HG03196 (cell line): ENCODE measurements around the gene PSME2.

Experiments
- ATAC-seq: cut with Tn5 transposase; IDR thresholded peaks from one replicate; pipeline ENCODE4 v1.9.1; 2021; ENCODE audit not compliant: unreplicated experiment

The PSME2 gene

DNA sequence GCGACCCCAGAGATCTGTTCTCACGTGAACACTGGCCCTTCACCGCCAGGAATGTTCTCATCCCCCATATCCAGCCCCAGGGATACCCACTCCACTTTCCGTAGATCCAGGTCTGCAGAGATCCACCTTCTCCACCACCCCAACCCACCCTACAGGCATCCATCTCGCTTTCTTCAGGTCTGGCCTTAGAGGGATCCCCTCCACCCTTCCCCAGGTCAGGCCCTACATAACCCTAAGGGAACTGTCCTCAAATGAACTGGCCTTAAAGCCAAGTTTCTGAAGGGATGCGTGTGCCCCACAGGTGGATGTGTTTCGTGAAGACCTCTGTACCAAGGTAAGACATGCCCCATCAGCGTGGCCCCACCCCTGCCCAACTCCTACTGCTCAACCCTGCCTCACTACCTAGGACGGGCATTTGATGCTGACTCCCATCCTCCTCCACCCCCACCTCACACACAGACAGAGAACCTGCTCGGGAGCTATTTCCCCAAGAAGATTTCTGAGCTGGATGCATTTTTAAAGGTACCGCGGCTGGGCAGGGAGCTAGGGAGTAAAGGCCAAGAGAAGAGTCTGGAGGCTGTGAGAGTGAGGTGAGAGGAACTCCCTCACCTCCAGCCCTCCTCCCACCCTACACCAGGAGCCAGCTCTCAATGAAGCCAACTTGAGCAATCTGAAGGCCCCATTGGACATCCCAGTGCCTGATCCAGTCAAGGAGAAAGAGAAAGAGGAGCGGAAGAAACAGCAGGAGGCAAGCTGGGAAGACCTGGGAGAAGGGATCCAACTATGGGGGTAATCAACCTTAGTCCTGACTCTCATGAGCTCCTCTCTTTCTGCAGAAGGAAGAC, 9.5 kb downstream of the PSME2 start:
- ATAC-seq: no peak

DNA sequence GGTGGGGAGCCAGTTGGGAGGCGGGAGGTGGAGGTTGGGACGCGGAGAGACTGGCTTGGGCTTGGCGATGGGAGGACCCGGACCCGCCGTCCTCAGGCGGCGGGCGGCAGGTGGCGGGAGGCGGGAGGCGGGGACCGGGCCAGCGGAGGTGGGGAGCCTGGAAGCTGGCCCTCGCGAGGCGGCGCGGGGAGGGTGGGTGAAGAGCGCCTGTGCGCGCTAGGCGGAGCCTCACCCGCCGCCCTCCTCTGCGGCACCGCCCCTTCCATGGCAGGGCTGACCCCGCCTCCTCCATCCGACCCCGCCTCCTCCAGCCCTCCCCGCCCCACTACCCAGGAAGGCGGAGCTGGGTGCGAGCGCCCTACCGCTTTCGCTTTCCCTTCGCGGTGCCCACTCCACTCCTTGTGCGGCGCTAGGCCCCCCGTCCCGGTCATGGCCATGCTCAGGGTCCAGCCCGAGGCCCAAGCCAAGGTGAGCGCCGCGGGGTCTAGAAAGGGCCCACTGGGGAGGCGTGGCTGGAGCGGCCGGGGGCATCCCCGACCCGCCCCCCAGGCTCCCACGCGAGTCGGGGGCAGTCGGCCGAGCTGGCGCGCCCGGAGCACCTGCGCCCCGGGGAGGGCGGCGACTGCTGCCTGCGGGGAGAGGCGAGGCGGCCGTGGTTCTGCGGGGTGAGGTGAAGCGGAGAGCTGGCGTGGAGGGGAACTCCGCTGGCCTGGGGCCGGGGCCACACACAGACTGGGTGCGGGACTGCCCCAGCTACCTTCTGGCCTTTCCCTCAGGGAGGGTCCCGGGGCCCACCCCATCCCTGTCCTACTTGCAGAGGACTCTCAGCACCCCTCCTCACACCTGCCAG, 10.4 kb downstream of the PSME2 start, which contains the start of gene PSME1:
Gene PSME1, plus strand, starts transcription at position 361 of the 850 bp plus-strand sequence. Its CDS starts 69 bp downstream, at position 430.
- ATAC-seq: peak; percentile 78

DNA sequence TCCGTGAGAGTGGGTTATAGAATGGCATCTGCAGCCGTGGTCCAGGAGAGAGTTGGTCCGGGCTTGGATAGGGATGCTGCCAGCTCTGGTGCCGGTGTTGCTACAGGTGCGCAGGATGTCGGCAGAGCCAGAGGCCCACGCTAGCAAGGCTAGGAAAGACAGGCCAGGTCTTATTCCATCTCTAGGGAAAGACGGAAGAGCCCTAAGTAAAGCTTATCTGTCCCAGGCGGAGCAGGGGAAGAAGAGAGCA, 10.9 kb downstream of the PSME2 start:
- peak; percentile 2 for ATAC-seq

DNA sequence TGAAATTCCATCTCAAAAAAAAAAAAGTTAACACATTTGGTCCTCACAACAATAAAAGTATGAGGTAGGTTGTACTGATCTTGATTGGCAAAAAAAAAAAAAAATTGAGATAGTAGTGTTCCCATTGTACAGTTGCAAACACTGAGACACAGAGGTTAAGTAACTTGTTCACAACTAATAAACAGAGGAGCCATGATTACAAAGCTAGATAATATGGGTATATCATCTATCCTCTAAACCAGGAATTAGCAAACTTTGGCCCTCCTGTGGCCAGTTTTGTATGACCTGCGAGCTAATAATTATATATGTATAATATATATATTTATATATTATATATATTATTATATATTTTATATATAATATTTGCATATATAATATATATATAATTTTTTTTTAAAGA, 12.7 kb downstream of the PSME2 start:
- ATAC-seq: no peak

GRCh38 chr14:24132976-24133375, 13.4 kb downstream of the PSME2 start:
- ATAC-seq: no peak

GRCh38 chr14:24132061-24132685, 14.2 kb downstream of the PSME2 start:
- ATAC-seq: no peak

- no peak for ATAC-seq
Observed at GRCh38 chr14:24131549-24131966, 14.9 kb downstream of the PSME2 start.

- no peak for ATAC-seq
Observed at GRCh38 chr14:24130717-24131548, 15.5 kb downstream of the PSME2 start.

GRCh38 chr14:24130380-24130716, 16.1 kb downstream of the PSME2 start, which contains the start of gene FITM1:
Gene FITM1 (plus strand): TSS chr14:24130659. CDS start chr14:24131564, 905 bp downstream.
- no peak for ATAC-seq

GRCh38 chr14:24129410-24129998, 16.9 kb downstream of the PSME2 start:
- ATAC-seq: no peak

DNA sequence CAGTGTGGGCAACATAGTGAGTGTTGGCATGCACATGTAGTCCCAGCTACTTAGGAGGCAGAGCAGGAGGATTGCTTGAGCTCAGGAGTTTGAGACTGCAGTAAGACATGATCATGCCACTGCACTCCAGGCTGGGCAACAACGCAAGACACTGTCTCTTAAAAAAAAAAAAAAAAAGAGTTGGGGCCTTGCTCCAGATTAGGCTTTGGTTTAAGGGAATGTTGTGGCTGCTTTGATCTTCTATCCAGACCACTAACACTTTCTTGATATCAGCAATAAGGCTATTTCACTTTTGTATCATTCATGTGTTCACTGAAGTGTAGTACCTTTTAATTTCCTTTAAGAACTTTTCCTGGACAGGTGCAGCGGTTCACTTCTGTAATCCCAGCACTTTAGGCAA, 18.7 kb downstream of the PSME2 start:
- no peak for ATAC-seq

- ATAC-seq: no peak
Observed at GRCh38 chr14:24126939-24127338, 19.5 kb downstream of the PSME2 start.

- peak; percentile 45 for ATAC-seq
Observed at GRCh38 chr14:24123424-24124417, 22.7 kb downstream of the PSME2 start.

DNA sequence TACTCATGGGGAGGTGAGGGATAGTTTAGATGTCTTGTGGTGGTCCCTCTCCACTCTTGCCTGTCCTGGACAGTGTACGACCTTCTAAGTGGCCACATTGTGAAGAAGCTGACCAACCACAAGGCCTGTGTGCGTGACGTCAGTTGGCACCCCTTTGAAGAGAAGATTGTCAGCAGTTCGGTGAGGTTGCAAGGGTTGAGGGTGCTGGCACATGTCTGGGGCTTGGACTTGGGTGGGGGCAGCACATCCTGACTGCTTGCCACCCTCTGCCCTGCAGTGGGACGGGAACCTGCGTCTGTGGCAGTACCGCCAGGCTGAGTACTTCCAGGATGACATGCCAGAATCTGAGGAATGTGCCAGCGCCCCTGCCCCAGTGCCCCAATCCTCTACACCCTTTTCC, 23.5 kb downstream of the PSME2 start:
- no peak for ATAC-seq

DNA sequence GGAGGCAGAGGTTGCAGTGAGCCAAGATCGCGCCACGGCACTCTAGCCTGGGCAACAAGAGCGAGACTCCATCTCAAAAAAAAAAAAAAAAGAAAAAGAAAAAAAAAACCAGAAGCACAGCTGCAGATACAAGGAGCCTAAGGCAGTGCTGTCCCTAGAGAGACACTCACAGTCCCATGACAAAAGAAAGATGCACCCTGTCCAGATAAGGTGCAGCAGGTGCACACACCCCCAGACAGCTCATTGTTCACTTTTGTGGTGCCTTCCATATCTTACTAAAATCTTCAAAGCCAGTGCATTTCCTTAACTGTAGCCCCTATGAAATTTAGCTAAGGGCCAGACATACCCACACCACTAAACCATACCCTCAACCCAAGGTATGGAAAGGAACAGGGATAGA, 24.0 kb downstream of the PSME2 start:
- ATAC-seq: no peak

GRCh38 chr14:24121210-24121609, 25.2 kb downstream of the PSME2 start:
- ATAC-seq: no peak

- no peak for ATAC-seq
Observed at GRCh38 chr14:24119691-24120090, 26.7 kb downstream of the PSME2 start.

DNA sequence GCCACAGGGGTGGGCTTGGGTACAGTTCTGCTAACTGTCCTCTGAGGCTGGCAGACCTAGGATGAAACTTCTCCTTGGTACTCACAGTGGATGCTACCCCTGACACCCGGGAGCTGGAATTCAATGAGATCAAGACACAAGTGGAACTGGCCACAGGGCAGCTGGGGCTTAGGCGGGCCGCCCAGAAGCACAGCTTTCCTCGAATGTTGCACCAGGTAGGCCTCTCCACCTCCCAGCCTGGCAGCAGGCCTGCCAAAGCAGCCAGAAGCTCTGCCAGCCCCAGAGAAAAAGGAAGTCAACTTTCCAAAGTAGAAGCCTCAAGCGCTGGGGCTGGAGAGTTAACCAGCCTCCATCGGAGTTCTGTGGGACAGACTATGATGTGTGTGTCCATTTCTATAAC, 29.2 kb downstream of the PSME2 start:
- ATAC-seq: no peak

DNA sequence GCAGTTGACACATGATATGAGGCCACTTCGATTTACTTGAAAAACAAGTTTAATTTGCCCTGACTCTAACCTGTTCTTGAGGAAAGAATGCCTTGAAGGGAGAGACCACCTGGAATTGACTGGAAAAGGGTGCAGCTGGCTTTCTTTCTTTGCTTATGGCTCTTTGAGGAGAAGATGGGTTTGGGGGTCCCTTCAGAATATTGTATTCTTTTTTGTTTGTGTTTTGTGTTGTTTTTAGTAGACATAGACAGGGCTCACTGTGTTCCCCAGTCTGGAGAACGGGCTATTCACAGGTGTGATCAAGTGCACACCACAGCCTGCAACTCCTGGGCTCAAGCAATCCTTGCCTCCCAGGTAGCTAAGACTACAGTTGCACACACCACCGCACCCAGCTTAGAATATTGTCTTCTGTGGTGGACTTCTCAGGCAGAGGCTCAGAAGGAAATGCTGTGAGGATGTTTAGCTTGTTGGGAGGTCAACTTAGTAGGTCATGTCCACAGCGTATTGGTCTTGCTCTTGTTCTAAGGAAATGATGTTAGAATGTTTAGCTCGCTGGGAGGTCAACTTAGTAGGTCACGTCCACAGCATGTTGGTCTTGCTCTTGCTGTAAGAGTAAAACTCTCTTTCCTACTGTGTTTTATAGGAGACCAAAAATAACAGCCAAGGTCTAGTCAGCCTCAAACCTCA, 30.1 kb downstream of the PSME2 start:
- ATAC-seq: no peak
